Fibroblast of upper back skin (primary cell): ENCODE data around the gene SIRT4.

ENCODE experiments used
- DNase-seq: peaks from one replicate; pipeline ENCODE4 v3.0.0-alpha.2; 2013

SIRT4 gene

GRCh38 chr12:120339256-120339655 is 37.1 kb downstream of the SIRT4 start:
- DNase-seq: no peak

GRCh38 chr12:120342175-120343038 is 40.3 kb downstream of the SIRT4 start:
- DNase-seq: no peak

GRCh38 chr12:120343039-120343537 is 41.0 kb downstream of the SIRT4 start:
- no peak for DNase-seq

DNA sequence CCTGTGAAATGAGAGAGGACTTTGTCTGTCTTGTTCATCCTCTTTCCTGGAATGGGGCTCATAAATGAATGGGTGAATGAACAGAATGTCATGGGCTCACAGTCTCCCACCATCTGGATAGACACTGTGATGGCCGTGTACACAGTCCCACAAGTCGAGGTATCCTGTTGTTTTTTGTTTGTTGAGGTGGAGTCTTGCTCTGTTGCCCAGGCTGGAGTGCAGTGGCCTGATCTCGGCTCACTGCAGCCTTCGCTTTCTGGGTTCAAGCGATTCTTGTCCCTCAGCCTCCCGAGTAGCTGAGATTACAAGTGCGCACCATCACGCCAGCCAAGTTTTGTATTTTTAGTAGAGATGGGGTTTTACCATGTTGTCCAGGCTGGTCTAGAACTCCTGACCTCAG is 41.6 kb downstream of the SIRT4 start:
- DNase-seq: no peak

DNA sequence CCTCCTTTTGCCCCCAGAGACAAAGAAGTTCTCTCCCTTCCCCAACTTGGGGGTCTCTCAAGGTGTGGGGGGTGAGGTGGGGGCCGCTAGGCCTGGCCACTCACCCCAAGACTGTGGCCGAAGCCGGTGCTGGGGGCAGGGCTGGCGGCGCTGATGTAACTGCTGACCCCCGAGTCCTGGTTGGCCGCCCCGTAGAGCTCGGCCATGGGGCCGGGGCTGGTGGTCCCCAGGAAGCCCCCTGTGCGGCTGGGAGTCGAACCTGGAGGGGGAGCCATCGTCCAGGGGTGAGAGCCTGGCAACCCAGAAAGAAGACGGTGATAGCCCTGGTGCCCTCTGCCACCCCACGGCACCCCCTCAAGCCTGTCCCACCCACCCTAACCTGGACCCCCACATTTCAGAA is 43.9 kb downstream of the SIRT4 start:
- no peak for DNase-seq

DNA sequence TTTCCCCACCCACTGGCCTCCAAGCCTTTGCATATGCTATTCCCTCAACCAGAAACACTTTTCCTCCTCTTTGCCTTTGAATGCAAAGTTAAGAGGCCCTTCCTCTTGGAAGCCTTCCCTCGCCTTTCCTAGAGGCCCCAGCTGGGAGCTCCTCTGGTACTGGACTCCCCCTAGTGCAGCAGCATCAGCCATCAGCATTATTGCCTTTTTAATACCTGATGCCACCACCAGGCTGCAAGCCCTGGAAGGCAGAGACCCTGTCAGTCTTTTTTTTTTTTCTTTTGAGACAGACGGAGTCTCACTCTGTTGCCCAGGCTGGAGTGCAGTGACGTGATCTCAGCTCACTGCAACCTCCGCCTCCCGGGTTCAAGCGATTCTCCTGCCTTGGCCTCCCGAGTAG is 44.6 kb downstream of the SIRT4 start:
- no peak for DNase-seq

GRCh38 chr12:120347766-120348165 is 45.6 kb downstream of the SIRT4 start:
- DNase-seq: no peak

- no peak for DNase-seq
These were observed 48.6 kb downstream of the SIRT4 start for GRCh38 chr12:120350576-120351350.

DNA sequence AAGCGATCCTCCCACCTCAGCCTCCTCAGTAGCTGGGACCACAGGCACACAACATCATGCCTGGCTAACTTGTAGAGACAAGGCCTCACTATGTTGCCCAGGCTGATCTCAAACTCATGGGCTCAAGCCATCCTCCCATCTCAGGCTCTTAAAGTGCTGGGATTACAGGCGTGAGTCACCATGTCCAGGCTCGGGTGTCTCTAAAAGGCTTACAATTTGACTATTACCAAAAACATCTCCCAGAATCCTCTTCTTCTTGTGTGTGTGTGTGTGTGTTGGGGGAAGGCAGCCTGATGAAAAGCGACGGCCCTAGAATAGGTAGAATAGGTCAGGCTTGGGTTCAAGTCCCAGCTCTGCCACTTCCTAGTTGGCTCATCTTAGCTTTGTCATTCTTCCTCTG is 50.0 kb downstream of the SIRT4 start:
- peak; percentile 47 for DNase-seq

- DNase-seq: no peak
These were observed 51.0 kb downstream of the SIRT4 start for GRCh38 chr12:120353136-120353535.

DNA sequence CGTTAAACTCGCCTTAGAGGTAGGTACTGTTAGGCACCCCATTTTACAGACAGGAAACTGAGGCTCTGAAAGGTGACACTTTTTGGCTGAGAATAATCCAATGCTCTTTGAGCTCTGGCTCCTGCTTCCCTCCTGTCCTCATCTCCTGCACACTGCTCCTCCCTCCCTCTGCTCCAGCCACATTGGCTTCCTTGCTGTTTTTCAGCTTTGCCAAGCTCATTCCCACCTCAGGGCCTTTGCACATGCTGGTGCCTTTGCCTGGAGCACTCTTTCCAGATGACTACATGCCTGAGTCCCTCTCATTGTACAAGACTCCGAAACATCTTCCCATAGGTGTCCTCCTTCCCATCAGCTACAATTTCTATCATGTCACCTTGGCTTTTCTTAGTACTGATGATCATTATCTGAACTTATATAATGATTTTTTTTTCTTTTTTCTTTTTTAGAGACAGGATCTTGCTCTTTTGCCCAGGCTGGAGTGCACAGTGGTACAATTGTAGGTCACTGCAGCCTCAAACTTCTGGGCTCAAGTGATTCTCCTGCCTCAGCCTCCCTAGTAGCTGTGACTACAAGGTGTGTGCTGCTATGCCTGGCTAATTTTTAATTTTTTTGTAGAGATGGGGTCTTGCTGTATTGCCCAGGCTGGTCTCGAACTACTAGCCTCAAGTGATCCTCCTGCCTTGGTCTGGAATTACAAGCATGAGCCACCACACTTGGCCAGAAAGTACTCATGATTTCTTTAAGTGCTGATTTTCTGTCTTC is 51.6 kb downstream of the SIRT4 start:
- no peak for DNase-seq

GRCh38 chr12:120356567-120357030 is 54.5 kb downstream of the SIRT4 start:
- peak; percentile 84 for DNase-seq

DNA sequence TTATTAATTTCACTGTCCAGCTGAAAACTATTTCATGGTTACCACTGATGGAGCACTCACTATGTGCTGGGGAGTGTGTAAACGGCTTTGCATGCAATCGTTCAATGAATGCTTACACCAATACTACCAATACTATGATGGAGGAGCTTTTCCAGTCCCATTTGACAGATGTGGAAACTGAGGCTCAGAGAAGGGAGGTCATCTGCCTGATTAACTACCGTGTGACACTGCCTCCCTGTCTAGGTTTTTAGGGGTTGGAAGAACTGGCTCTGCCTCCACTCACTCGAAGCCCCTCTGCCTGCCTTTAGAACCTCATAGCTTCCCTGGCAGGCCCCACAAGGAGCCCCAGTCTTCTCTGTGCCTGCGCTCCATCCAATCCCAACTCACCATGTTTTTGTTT is 55.0 kb downstream of the SIRT4 start:
- no peak for DNase-seq

- DNase-seq: no peak
These were observed 56.4 kb downstream of the SIRT4 start for GRCh38 chr12:120358412-120359100.

DNA sequence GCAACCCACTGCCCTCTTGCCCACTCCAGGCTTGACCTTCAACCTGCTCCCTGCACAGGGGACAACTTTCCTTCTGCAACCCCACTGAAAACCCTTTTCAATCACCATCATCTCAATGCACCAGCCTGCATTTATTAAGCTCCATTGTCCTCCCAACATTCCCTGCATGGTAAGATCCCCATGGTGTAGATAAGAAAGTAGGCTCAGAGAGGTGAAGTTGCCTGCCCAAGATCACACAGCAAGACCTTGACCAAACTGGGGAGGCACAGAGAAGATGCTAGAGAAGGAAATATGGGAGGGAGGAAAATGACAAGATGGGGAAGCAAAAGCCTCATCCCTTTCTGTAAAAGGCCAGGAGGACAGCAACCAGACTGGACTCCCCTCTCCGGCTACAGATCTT is 57.0 kb downstream of the SIRT4 start:
- DNase-seq: no peak

DNA sequence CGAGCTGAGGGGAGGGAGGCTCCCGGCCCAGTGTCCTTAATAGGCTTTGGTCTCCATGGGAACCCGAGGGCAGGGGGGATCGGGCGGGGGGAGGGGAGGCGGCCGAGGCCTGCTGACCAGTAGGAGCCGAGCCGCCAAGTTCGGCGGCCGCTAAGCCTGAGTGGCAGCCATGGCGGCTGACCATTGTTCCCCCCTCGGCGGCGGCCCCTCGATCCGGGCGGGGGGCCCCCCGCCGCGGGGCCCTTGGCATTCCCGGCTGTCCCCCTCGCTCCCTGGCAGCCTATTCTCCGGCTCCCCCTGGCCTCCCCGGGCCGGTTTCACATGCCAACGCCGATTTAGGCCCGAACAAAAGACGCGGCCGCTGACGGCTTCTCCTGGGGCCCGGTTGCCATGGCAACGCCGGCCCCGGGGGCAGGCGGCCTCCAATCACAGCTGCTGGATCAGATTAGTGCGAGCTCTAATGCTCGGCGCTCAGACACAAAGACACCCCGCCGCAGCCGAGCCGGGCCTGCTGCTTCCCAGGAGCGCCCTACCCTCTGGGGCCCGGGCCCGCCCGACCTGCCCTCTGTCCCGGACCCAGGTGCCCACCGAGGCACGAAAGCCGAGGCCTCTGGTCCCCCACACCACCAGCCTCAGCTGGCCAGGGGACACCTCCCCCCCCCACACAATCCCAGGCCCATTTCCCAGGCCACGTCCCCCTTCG is 59.5 kb downstream of the SIRT4 start:
- peak; percentile 80 for DNase-seq
